Colonic mucosa (tissue), 4 donors: Measurements from ENCODE around the gene ZDHHC21. TPM values are rescaled to one million over a fixed set of nuclear protein-coding genes. Genes with fewer than 3 reads are reported as not detected.

Experiments used
- DNase-seq: peaks from one replicate; pipeline ENCODE4 v3.0.0-alpha.2; 2020
- H3K27ac ChIP-seq: fragments of 200-600 bp; one replicate; pipeline ENCODE4 v1.8.0; 2021
- H3K27me3 ChIP-seq: fragments of 200-600 bp; one replicate; pipeline ENCODE4 v1.8.0; 2021
- H3K36me3 ChIP-seq: fragments of 200-600 bp; one replicate; pipeline ENCODE4 v1.8.0; 2021
- H3K4me1 ChIP-seq: fragments of 200-600 bp; one replicate; pipeline ENCODE4 v1.8.0; 2021; ENCODE audit warnings: mild to moderate bottlenecking
- H3K4me3 ChIP-seq: fragments of 200-600 bp; one replicate; pipeline ENCODE4 v1.8.0; 2021
- H3K9ac ChIP-seq, 2 donors: one replicate each; pipeline ENCODE4 v1.7.0; 2013; ENCODE audit warnings: control low read depth in 2 of 2, low read depth in 2 of 2, low read length in 2 of 2
- H3K9me3 ChIP-seq: fragments of 200-600 bp; one replicate; pipeline ENCODE4 v1.8.0; 2021
- CTCF ChIP-seq: fragments of 200-600 bp; IDR thresholded peaks from one replicate; pipeline ENCODE4 v1.8.0; 2022; ENCODE audit warnings: antibody characterized with exemption, mild to moderate bottlenecking
- intact Hi-C: fragments of 100-400 bp; cut with DNase I; formaldehyde crosslinking; loops from one replicate; pipeline ENCODE4 v1.14.1; 2022
- total RNA-seq, 2 donors: library from RNA; stranded (reverse); fragmentation: NEBNext Ultra II Directional in 1 of 2; extraction: Animal tissue kit (Norgen Biotek cat#: 25700) in 1 of 2; gene quantifications; one replicate each; pipeline ENCODE4 v1.2.1, GENCODE V29; 2021
- donor health status: healthy.
- donor health status: DM: no; HTN: no; CAD: no.
- donor health status: DM: no; HTN: no; CAD: no.

ZDHHC21 gene
- total RNA-seq, 2 donors from 2014 or later, result 9.0 to 14.1 TPM

DNA sequence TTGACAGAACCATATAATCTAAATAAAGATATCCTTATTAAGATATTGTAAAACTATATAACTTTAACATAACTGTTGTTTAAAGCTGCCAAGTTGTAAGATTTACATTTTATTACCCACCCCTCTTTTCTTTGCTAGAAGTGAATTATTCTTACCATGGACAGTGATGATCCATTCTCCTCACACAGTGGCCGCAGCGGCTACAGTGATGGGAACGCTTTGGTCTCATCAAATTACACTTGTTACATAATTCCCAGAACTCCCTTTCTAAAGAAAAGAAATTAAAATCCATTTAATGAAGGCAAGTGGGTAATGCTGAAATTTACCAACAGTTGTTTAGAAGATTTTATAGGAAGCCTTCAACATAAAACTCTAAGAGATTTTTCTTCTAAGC lies 31.2 kb downstream of the ZDHHC21 start:
- no peak for DNase-seq
- no peak overlapping the region for H3K27ac ChIP-seq

DNA sequence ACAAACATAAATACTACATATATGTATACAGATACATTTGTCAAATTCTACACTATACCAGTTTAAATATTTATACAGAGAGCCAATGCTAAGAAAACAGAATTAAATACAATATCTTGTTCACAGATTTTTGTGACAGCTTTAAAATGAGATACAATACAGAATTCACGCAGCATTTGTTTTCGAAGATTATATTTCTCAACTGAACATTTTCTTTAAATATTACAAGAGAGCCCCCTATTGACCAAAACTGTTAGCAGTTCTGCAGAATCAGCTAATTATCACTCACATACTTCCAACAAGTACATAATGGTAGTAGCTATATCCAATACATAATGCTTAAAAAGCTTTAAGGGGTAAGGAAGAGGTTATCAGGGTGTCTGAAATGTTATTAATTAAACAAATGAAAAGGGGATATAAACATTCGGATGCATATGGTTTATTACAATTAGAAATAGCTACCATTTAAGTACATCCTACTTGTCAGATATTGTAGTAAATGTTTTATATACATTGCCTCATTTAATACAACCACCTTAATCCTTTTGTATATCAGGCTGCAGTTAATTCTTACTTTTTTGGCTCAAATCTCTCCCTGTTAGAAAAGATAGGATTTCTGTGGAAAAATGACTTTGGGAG lies 31.7 kb downstream of the ZDHHC21 start:
- no peak for DNase-seq
- Histone ChIP-seq H3K27ac (no peak overlapping the region), H3K4me1 (no peaks in the 10 kb centered on the region), H3K27me3 (no peaks in the 10 kb centered on the region), H3K36me3 (no peaks in the 10 kb centered on the region), H3K9me3 (no peaks in the 10 kb centered on the region), H3K4me3 (no peak overlapping the region), H3K9ac (no peak overlapping the region)
- intact Hi-C loops, result no loop called here
- TF ChIP-seq CTCF, result peak; percentile 39

More for the DNA sequence above, 31.2 kb downstream of the ZDHHC21 start:
- H3K9ac ChIP-seq, result no peak overlapping the region
- no peak overlapping the region for H3K4me3 ChIP-seq
- intact Hi-C loops, result no loop called here
- H3K27me3 ChIP-seq, result no peaks in the 10 kb centered on the region
- TF ChIP-seq CTCF, result no peak
- H3K4me1 ChIP-seq, result no peaks in the 10 kb centered on the region
- H3K36me3 ChIP-seq, result no peaks in the 10 kb centered on the region
- no peaks in the 10 kb centered on the region for H3K9me3 ChIP-seq

DNA sequence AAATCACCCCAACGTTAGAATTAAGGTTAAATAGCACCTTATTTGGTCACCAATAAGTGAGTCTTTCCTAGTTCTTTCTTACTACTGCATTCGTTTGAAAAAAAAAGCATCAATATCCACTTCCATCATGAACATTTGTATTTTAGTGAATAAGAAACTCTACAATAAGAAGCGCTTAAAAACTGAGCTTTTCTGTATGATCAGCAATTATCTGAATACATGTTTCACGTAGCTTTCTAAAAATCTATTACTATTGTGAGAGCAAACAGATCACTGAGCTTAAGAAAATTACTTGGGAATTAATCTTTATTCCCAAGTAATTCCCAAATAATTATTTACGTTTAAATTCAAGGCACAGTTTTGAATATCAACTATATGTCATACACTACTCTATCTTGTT lies 32.5 kb downstream of the ZDHHC21 start:
- no peaks in the 10 kb centered on the region for H3K4me1 ChIP-seq
- H3K4me3 ChIP-seq, result no peak overlapping the region
- no peaks in the 10 kb centered on the region for H3K36me3 ChIP-seq
- intact Hi-C loops, result no loop called here
- DNase-seq, result no peak
- no peaks in the 10 kb centered on the region for H3K9me3 ChIP-seq
- no peaks in the 10 kb centered on the region for H3K27me3 ChIP-seq
- H3K9ac ChIP-seq, result no peak overlapping the region
- TF ChIP-seq CTCF, result no peak
- no peak overlapping the region for H3K27ac ChIP-seq

GRCh38 chr9:14654932-14655331 lies 38.3 kb downstream of the ZDHHC21 start:
- Histone ChIP-seq H3K9ac (no peak overlapping the region), H3K9me3 (no peaks in the 10 kb centered on the region), H3K27ac (no peak overlapping the region), H3K4me3 (no peak overlapping the region), H3K4me1 (no peaks in the 10 kb centered on the region), H3K36me3 (no peaks in the 10 kb centered on the region), H3K27me3 (no peaks in the 10 kb centered on the region)
- no peak for TF ChIP-seq CTCF
- intact Hi-C loops, result no loop called here
- no peak for DNase-seq

DNA sequence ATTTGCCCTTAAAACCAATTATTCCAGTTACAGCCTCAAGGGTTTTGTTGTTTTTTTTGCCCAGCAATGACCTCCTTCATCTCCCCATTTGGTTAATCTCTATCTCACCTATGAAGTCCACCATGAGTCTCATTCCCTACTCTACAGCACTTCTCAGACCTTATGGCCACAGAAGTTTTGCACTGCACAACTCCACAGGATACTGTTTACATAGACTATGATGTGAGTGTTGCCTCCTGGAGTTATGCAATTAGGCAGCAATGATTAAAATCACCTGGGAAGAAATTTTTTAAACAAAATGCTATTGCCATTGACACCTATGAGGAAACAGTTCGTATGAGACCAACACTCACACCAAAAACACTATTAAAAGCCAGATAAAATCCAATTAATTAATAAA lies 39.7 kb downstream of the ZDHHC21 start:
- Histone ChIP-seq H3K9me3 (no peaks in the 10 kb centered on the region), H3K4me3 (no peak overlapping the region), H3K36me3 (no peaks in the 10 kb centered on the region), H3K9ac (no peak overlapping the region), H3K27ac (no peak overlapping the region), H3K4me1 (no peaks in the 10 kb centered on the region), H3K27me3 (no peaks in the 10 kb centered on the region)
- TF ChIP-seq CTCF, result no peak
- no peak for DNase-seq
- intact Hi-C loops, result no loop called here
